ENCODE results near the gene UBAC2. TPM values are rescaled to one million over a fixed set of nuclear protein-coding genes. Genes with fewer than 3 reads are reported as not detected.

Gene UBAC2
- total RNA-seq, 4 donors from 2014 or later: 43.5 to 59.6 (median 52.0) TPM

DNA sequence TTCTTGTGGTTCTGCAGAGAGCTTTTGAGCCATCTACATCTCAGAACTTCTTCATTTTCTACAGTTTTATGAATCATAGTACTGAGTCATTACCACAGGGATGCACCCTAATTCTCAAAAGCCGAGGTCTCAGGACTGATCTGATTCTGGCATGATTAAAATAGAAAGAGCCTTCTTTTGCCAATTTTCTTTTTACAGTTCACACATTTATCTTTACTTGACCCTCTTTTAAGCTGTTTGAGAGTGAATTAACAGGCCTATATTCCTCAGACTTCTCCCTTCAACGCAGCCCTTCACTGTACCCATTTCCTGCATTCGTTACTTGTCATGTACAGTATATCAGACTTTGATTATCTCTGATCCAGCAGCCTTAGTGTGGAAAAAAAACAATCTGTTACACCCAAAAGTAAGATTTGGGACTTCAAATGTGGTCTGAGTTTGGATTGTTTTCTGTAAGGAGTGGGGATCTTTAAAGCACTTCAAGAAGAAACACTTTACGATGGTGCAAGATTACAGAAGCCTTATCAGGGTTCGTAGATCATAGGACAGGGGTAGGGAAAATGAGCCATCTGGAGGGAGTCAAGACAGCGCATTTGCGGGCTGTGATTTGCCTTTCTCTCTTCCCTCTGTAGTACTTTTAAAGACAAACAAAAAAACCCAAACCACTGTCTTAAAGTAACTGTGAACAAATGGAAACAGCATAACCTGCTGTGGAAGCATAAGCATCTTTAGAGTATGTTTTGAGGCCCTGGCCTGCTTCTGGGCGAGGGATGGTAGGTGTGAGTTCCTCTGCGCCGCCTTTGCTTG is 121.8 kb downstream of the UBAC2 start:
- WGBS, 2 donors: 74 to 81% methylated on average over 10 of the region's 10 CpGs
- Histone ChIP-seq H3K4me3 (no peak overlapping the region), H3K27ac (peak overlapping the region in 3 of 4 donors; percentile 5 to 44 (median 40)), H3K4me1 (peaks cover 0 to 35% (median 22%) of the 10 kb centered on the region in 4 donors), H3K27me3 (no peaks in the 10 kb centered on the region), H3K9me3 (no peaks in the 10 kb centered on the region), H3K36me3 (peaks cover 0 to 37% (median 0%) of the 10 kb centered on the region in 3 donors)
- peak in 1 of 2 donors; percentile 31 for TF ChIP-seq EP300 (IDR thresholded peaks at IDR 0.05)
- no peak for TF ChIP-seq POLR2A (IDR thresholded peaks at IDR 0.05)
- no peak for TF ChIP-seq CTCF (IDR thresholded peaks at IDR 0.05)
- DNase-seq (ENCODE audit: low spot score in 2 of 2): no peak

GRCh38 chr13:99323488-99323887 is 122.8 kb downstream of the UBAC2 start:
- Histone ChIP-seq H3K4me1 (peaks cover 0 to 35% (median 22%) of the 10 kb centered on the region in 4 donors), H3K36me3 (peaks cover 0 to 36% (median 0%) of the 10 kb centered on the region in 3 donors), H3K9me3 (no peaks in the 10 kb centered on the region), H3K27ac (peak overlapping the region in 1 of 4 donors; percentile 44), H3K27me3 (no peaks in the 10 kb centered on the region), H3K4me3 (no peak overlapping the region)
- no peak for TF ChIP-seq CTCF (IDR thresholded peaks at IDR 0.05)
- TF ChIP-seq POLR2A (IDR thresholded peaks at IDR 0.05): no peak
- TF ChIP-seq EP300 (IDR thresholded peaks at IDR 0.05): no peak
- DNase-seq (ENCODE audit: low spot score in 2 of 2): no peak
- 79 to 92% methylated on average over 3 of the region's 3 CpGs for WGBS, 2 donors

- Histone ChIP-seq H3K9me3 (no peaks in the 10 kb centered on the region), H3K27ac (no peak overlapping the region), H3K4me1 (peaks cover 0 to 18% (median 14%) of the 10 kb centered on the region in 4 donors), H3K36me3 (peaks cover 0 to 40% (median 0%) of the 10 kb centered on the region in 3 donors), H3K27me3 (no peaks in the 10 kb centered on the region), H3K4me3 (no peak overlapping the region)
- DNase-seq (ENCODE audit: low spot score in 2 of 2): no peak
- TF ChIP-seq CTCF (IDR thresholded peaks at IDR 0.05) (no peak), POLR2A (IDR thresholded peaks at IDR 0.05) (no peak), EP300 (IDR thresholded peaks at IDR 0.05) (no peak)
These were observed 125.4 kb downstream of the UBAC2 start for GRCh38 chr13:99326012-99326411.

DNA sequence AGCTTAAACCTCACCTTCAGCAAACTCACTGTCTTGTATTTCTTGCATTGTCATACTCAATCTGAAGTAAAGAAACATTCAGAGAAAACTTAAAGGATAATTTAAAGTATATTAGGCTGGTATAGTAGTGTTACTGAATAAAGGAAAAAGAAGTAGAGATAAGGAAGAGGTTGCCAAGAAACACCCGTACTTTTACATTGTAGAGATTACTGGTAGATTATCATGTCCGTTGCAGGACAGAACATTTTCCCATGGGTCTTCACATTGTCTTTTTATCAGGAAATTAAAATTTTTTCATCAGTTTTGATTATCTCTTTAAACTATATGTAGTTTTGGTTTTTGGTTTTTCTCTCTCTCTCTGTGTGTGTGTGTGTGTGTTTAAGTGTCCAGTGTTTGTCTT is 126.5 kb downstream of the UBAC2 start:
- Histone ChIP-seq H3K4me3 (no peak overlapping the region), H3K9me3 (no peaks in the 10 kb centered on the region), H3K27ac (no peak overlapping the region), H3K4me1 (peaks cover 0 to 7% (median 3%) of the 10 kb centered on the region in 4 donors), H3K27me3 (no peaks in the 10 kb centered on the region), H3K36me3 (peaks cover 0 to 40% (median 0%) of the 10 kb centered on the region in 3 donors)
- WGBS, 2 donors: 81 to 85% methylated on average over 2 of the region's 2 CpGs
- DNase-seq (ENCODE audit: low spot score in 2 of 2): no peak
- no peak for TF ChIP-seq CTCF (IDR thresholded peaks at IDR 0.05)
- TF ChIP-seq EP300 (IDR thresholded peaks at IDR 0.05): no peak
- TF ChIP-seq POLR2A (IDR thresholded peaks at IDR 0.05): no peak

DNA sequence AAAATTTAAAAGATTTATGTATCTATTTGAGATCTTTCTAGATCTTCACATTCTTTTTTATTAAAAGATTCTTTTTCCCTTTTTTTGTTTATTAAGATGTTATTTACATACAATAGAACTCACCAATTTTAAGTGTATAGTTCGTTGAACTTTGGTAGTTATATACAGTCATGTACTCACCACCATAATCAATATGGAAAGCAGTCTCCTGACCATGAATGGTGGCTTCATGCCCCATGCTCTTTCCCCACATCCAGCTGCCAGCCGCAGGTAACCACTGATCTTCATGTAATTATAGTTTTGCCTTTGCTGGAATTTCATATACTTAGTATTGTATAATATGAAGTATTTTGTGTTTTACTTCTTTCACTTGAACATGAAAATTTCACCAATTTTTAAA is 127.1 kb downstream of the UBAC2 start:
- DNase-seq (ENCODE audit: low spot score in 2 of 2): no peak
- Histone ChIP-seq H3K4me1 (peaks cover 0 to 4% (median under 1%) of the 10 kb centered on the region in 4 donors), H3K36me3 (peaks cover 0 to 45% (median 0%) of the 10 kb centered on the region in 3 donors), H3K9me3 (no peaks in the 10 kb centered on the region), H3K4me3 (no peak overlapping the region), H3K27ac (no peak overlapping the region), H3K27me3 (no peaks in the 10 kb centered on the region)
- WGBS, 2 donors: 100% methylated on average over 2 of the region's 2 CpGs
- TF ChIP-seq EP300 (IDR thresholded peaks at IDR 0.05) (no peak), POLR2A (IDR thresholded peaks at IDR 0.05) (no peak), CTCF (IDR thresholded peaks at IDR 0.05) (no peak)

Data from tibial nerve (tissue), 4 donors.